Chondrocyte (in vitro differentiated cells): ENCODE measurements around the gene RBM38. TPM values are rescaled to one million over a fixed set of nuclear protein-coding genes. Genes with fewer than 3 reads are reported as not detected.

Experiments
- DNase-seq: peaks from one replicate; pipeline ENCODE4 v3.0.0; 2021; ENCODE audit warnings: mixed read lengths, low spot score
- H3K27ac Mint-ChIP-seq: one replicate; pipeline ENCODE4 v1.8.0; 2021; ENCODE audit warnings: mild to moderate bottlenecking, moderate library complexity, mixed read lengths; ENCODE audit not compliant: unreplicated experiment
- H3K27me3 Mint-ChIP-seq: 2 replicates; pipeline ENCODE4 v1.8.0; 2021; ENCODE audit warnings: low read depth, mixed read lengths
- H3K36me3 Mint-ChIP-seq: 2 replicates; pipeline ENCODE4 v1.8.0; 2021; ENCODE audit warnings: low read depth, mixed read lengths
- H3K4me1 Mint-ChIP-seq: 2 replicates; pipeline ENCODE4 v1.8.0; 2021; ENCODE audit warnings: low read depth, mild to moderate bottlenecking, mixed read lengths
- H3K4me3 Mint-ChIP-seq: one replicate; pipeline ENCODE4 v1.8.0; 2021; ENCODE audit warnings: mild to moderate bottlenecking, moderate library complexity, mixed read lengths; ENCODE audit not compliant: unreplicated experiment
- H3K9me3 Mint-ChIP-seq: 2 replicates; pipeline ENCODE4 v1.8.0; 2021; ENCODE audit warnings: low read depth, mixed read lengths
- CTCF ChIP-seq: fragments of 200-600 bp; sonication (generic); IDR thresholded peaks from 2 replicates; pipeline ENCODE4 v1.5.0; 2021; ENCODE audit warnings: antibody characterized with exemption, mild to moderate bottlenecking, moderate library complexity
- total RNA-seq: library from RNA; stranded (reverse); gene quantifications from 3 replicates; pipeline ENCODE4 v1.2.1, GENCODE V29; 2021

RBM38 gene
- total RNA-seq, 1 donor from 2014 or later, result 11.2 TPM

GRCh38 chr20:57372157-57372556 is 19.0 kb upstream of the RBM38 start:
- no peak overlapping the region for H3K27ac Mint-ChIP-seq
- TF ChIP-seq CTCF, result no peak
- DNase-seq, result no peak
- no peak overlapping the region for H3K4me3 Mint-ChIP-seq
- peaks cover 52% of the 10 kb centered on the region for H3K36me3 Mint-ChIP-seq
- H3K27me3 Mint-ChIP-seq, result no peaks in the 10 kb centered on the region
- H3K9me3 Mint-ChIP-seq, result no peaks in the 10 kb centered on the region
- no peaks in the 10 kb centered on the region for H3K4me1 Mint-ChIP-seq

- TF ChIP-seq CTCF, result no peak
- Mint-ChIP-seq H3K4me1 (no peaks in the 10 kb centered on the region), H3K27me3 (no peaks in the 10 kb centered on the region), H3K4me3 (no peak overlapping the region), H3K27ac (no peak overlapping the region), H3K9me3 (no peaks in the 10 kb centered on the region), H3K36me3 (peaks cover 55% of the 10 kb centered on the region)
- peak; percentile 61 for DNase-seq
Observed at GRCh38 chr20:57372581-57373350, 18.4 kb upstream of the RBM38 start.

- Mint-ChIP-seq H3K4me3 (no peak overlapping the region), H3K27ac (no peak overlapping the region), H3K4me1 (no peaks in the 10 kb centered on the region)
Observed at GRCh38 chr20:57374343-57374930, 16.8 kb upstream of the RBM38 start.

GRCh38 chr20:57374931-57375651 is 16.1 kb upstream of the RBM38 start:
- DNase-seq, result peak; percentile 54
- Mint-ChIP-seq H3K27ac (peak overlapping the region; percentile 45), H3K4me1 (no peaks in the 10 kb centered on the region), H3K9me3 (no peaks in the 10 kb centered on the region), H3K27me3 (no peaks in the 10 kb centered on the region), H3K4me3 (no peak overlapping the region), H3K36me3 (peaks cover 40% of the 10 kb centered on the region)
- no peak for TF ChIP-seq CTCF

More at GRCh38 chr20:57374343-57374930, 16.8 kb upstream of the RBM38 start:
- H3K27me3 Mint-ChIP-seq, result no peaks in the 10 kb centered on the region
- H3K36me3 Mint-ChIP-seq, result peaks cover 47% of the 10 kb centered on the region
- peak; percentile 46 for DNase-seq
- no peaks in the 10 kb centered on the region for H3K9me3 Mint-ChIP-seq
- TF ChIP-seq CTCF, result no peak

GRCh38 chr20:57375652-57376230 is 15.5 kb upstream of the RBM38 start:
- peaks cover 34% of the 10 kb centered on the region for H3K36me3 Mint-ChIP-seq
- TF ChIP-seq CTCF, result no peak

More at GRCh38 chr20:57375652-57376230, 15.5 kb upstream of the RBM38 start:
- Mint-ChIP-seq H3K9me3 (no peaks in the 10 kb centered on the region), H3K27ac (peak overlapping the region; percentile 45), H3K27me3 (no peaks in the 10 kb centered on the region), H3K4me3 (no peak overlapping the region), H3K4me1 (no peaks in the 10 kb centered on the region)
- DNase-seq, result peak; percentile 56
